Mononuclear cell (primary cell): ENCODE data around the gene PNMA1. TPM values are rescaled to one million over a fixed set of nuclear protein-coding genes. Genes with fewer than 3 reads are reported as not detected.

Experiments used
- H3K27me3 ChIP-seq: 2 replicates; pipeline ENCODE4 v1.6.0; 2011; ENCODE audit warnings: low read length, control low read depth; ENCODE audit not compliant: insufficient read depth
- H3K4me1 ChIP-seq: 2 replicates; pipeline ENCODE4 v1.5.1; 2011; ENCODE audit warnings: mild to moderate bottlenecking, low read length, control low read depth; ENCODE audit not compliant: insufficient read depth
- H3K4me3 ChIP-seq: 2 replicates; pipeline ENCODE4 v1.5.1; 2011; ENCODE audit warnings: mild to moderate bottlenecking, low read length, moderate library complexity
- H3K9me3 ChIP-seq: 2 replicates; pipeline ENCODE4 v1.5.1; 2011; ENCODE audit warnings: low read depth, mild to moderate bottlenecking, control low read depth, low read length
- total RNA-seq: library from RNA; depleted of rRNA; stranded (reverse); fragments of >200 nt; gene quantifications from one replicate; pipeline ENCODE4 v1.2.3, GENCODE V29; 2012

PNMA1 gene
- total RNA-seq, 1 donor: 23.2 TPM

- H3K27me3 ChIP-seq: no peaks in the 10 kb centered on the region
- no peaks in the 10 kb centered on the region for H3K9me3 ChIP-seq
- H3K4me1 ChIP-seq: peaks cover 41% of the 10 kb centered on the region
- H3K4me3 ChIP-seq: no peak overlapping the region
Measured at GRCh38 chr14:73728717-73729330, 14.6 kb upstream of the PNMA1 start.

GRCh38 chr14:73727166-73727565 is 13.0 kb upstream of the PNMA1 start:
- H3K9me3 ChIP-seq: no peaks in the 10 kb centered on the region
- peaks cover 44% of the 10 kb centered on the region for H3K4me1 ChIP-seq
- H3K4me3 ChIP-seq: no peak overlapping the region
- no peaks in the 10 kb centered on the region for H3K27me3 ChIP-seq

- Histone ChIP-seq H3K4me3 (no peak overlapping the region), H3K4me1 (peaks cover 44% of the 10 kb centered on the region), H3K27me3 (no peaks in the 10 kb centered on the region), H3K9me3 (no peaks in the 10 kb centered on the region)
Measured at GRCh38 chr14:73726025-73726961, 12.1 kb upstream of the PNMA1 start.

- no peak overlapping the region for H3K4me3 ChIP-seq
- no peaks in the 10 kb centered on the region for H3K9me3 ChIP-seq
- H3K27me3 ChIP-seq: no peaks in the 10 kb centered on the region
- H3K4me1 ChIP-seq: peaks cover 44% of the 10 kb centered on the region
Measured at GRCh38 chr14:73725116-73726024, 11.2 kb upstream of the PNMA1 start.

- Histone ChIP-seq H3K4me3 (no peak overlapping the region), H3K9me3 (no peaks in the 10 kb centered on the region), H3K4me1 (peaks cover 44% of the 10 kb centered on the region), H3K27me3 (no peaks in the 10 kb centered on the region)
Measured at GRCh38 chr14:73724696-73725095, 10.5 kb upstream of the PNMA1 start.

- no peaks in the 10 kb centered on the region for H3K27me3 ChIP-seq
- H3K4me1 ChIP-seq: peaks cover 43% of the 10 kb centered on the region
- no peaks in the 10 kb centered on the region for H3K9me3 ChIP-seq
- H3K4me3 ChIP-seq: no peak overlapping the region
Measured at GRCh38 chr14:73723797-73724661, 9.8 kb upstream of the PNMA1 start.

GRCh38 chr14:73723406-73723796 is 9.2 kb upstream of the PNMA1 start:
- Histone ChIP-seq H3K9me3 (no peaks in the 10 kb centered on the region), H3K27me3 (no peaks in the 10 kb centered on the region), H3K4me1 (peaks cover 36% of the 10 kb centered on the region), H3K4me3 (no peak overlapping the region)

GRCh38 chr14:73722581-73722980 is 8.4 kb upstream of the PNMA1 start:
- H3K4me3 ChIP-seq: no peak overlapping the region
- H3K4me1 ChIP-seq: peaks cover 32% of the 10 kb centered on the region
- H3K27me3 ChIP-seq: no peaks in the 10 kb centered on the region
- H3K9me3 ChIP-seq: no peaks in the 10 kb centered on the region

GRCh38 chr14:73721101-73721821 is 7.1 kb upstream of the PNMA1 start:
- H3K27me3 ChIP-seq: no peaks in the 10 kb centered on the region

GRCh38 chr14:73720636-73721035 is 6.5 kb upstream of the PNMA1 start:
- Histone ChIP-seq H3K27me3 (no peaks in the 10 kb centered on the region), H3K9me3 (no peaks in the 10 kb centered on the region), H3K4me3 (no peak overlapping the region), H3K4me1 (peaks cover 21% of the 10 kb centered on the region)

More at GRCh38 chr14:73721101-73721821, 7.1 kb upstream of the PNMA1 start:
- Histone ChIP-seq H3K9me3 (no peaks in the 10 kb centered on the region), H3K4me3 (no peak overlapping the region), H3K4me1 (peaks cover 27% of the 10 kb centered on the region)

- Histone ChIP-seq H3K4me1 (peaks cover 13% of the 10 kb centered on the region), H3K27me3 (no peaks in the 10 kb centered on the region), H3K9me3 (no peaks in the 10 kb centered on the region), H3K4me3 (no peak overlapping the region)
Measured at GRCh38 chr14:73719791-73720190, 5.6 kb upstream of the PNMA1 start.

- Histone ChIP-seq H3K27me3 (no peaks in the 10 kb centered on the region), H3K4me3 (no peak overlapping the region), H3K4me1 (peaks cover 13% of the 10 kb centered on the region), H3K9me3 (no peaks in the 10 kb centered on the region)
Measured at GRCh38 chr14:73719361-73719760, 5.2 kb upstream of the PNMA1 start.

GRCh38 chr14:73718418-73719251 is 4.5 kb upstream of the PNMA1 start:
- H3K9me3 ChIP-seq: no peaks in the 10 kb centered on the region
- H3K4me1 ChIP-seq: peaks cover 7% of the 10 kb centered on the region
- H3K4me3 ChIP-seq: no peak overlapping the region
- no peaks in the 10 kb centered on the region for H3K27me3 ChIP-seq
